Rectal smooth muscle tissue (tissue), 1 donor: Measurements from ENCODE around the gene DAZAP1.
"Not testable (repeated sequence)": the region's sequence is repeated elsewhere in the genome, so short reads cannot be mapped to it uniquely, and the experiment has no call there.

ENCODE experiments used
- H3K27ac ChIP-seq: one replicate; pipeline ENCODE4 v1.7.0; 2013; ENCODE audit warnings: low read depth, low read length, inconsistent platforms
- H3K27me3 ChIP-seq: one replicate; pipeline ENCODE4 v1.7.0; 2013; ENCODE audit warnings: low read length; ENCODE audit not compliant: control insufficient read depth, insufficient read depth
- H3K36me3 ChIP-seq: one replicate; pipeline ENCODE4 v1.7.0; 2013; ENCODE audit warnings: low read length; ENCODE audit not compliant: control insufficient read depth, insufficient read depth
- H3K4me1 ChIP-seq: one replicate; pipeline ENCODE4 v1.7.0; 2013; ENCODE audit warnings: low read length; ENCODE audit not compliant: control insufficient read depth, insufficient read depth
- H3K4me3 ChIP-seq: one replicate; pipeline ENCODE4 v1.7.0; 2013; ENCODE audit warnings: low read length
- H3K9ac ChIP-seq: one replicate; pipeline ENCODE4 v1.7.0; 2013; ENCODE audit warnings: low read length

Gene DAZAP1

GRCh38 chr19:1431759-1432506 lies 24.5 kb downstream of the DAZAP1 start:
- Histone ChIP-seq H3K27me3 (no peaks in the 10 kb centered on the region), H3K9ac (no peak overlapping the region), H3K4me3 (no peak overlapping the region), H3K36me3 (peaks cover 27% of the 10 kb centered on the region), H3K27ac (no peak overlapping the region), H3K4me1 (no peaks in the 10 kb centered on the region)

- Histone ChIP-seq H3K27ac (no peak overlapping the region), H3K36me3 (peaks cover 27% of the 10 kb centered on the region), H3K9ac (no peak overlapping the region), H3K4me1 (no peaks in the 10 kb centered on the region), H3K27me3 (no peaks in the 10 kb centered on the region), H3K4me3 (no peak overlapping the region)
Observed at GRCh38 chr19:1432507-1432887, 25.1 kb downstream of the DAZAP1 start.

- peaks cover 25% of the 10 kb centered on the region for H3K36me3 ChIP-seq
- H3K27ac ChIP-seq, result no peak overlapping the region
- H3K4me3 ChIP-seq, result no peak overlapping the region
- no peaks in the 10 kb centered on the region for H3K27me3 ChIP-seq
- no peak overlapping the region for H3K9ac ChIP-seq
- peaks cover 5% of the 10 kb centered on the region for H3K4me1 ChIP-seq
Observed at GRCh38 chr19:1433119-1434039, 26.0 kb downstream of the DAZAP1 start.

- Histone ChIP-seq H3K27ac (no peak overlapping the region), H3K9ac (no peak overlapping the region), H3K27me3 (no peaks in the 10 kb centered on the region), H3K36me3 (peaks cover 22% of the 10 kb centered on the region), H3K4me1 (peaks cover 5% of the 10 kb centered on the region), H3K4me3 (no peak overlapping the region)
Observed at GRCh38 chr19:1434040-1434366, 26.6 kb downstream of the DAZAP1 start.

- no peaks in the 10 kb centered on the region for H3K27me3 ChIP-seq
- H3K9ac ChIP-seq, result no peak overlapping the region
- no peak overlapping the region for H3K27ac ChIP-seq
- H3K4me3 ChIP-seq, result no peak overlapping the region
- H3K36me3 ChIP-seq, result peaks cover 20% of the 10 kb centered on the region
- peaks cover 5% of the 10 kb centered on the region for H3K4me1 ChIP-seq
Observed at GRCh38 chr19:1434577-1435060, 27.2 kb downstream of the DAZAP1 start.

- Histone ChIP-seq H3K36me3 (peaks cover 19% of the 10 kb centered on the region), H3K27ac (no peak overlapping the region)
Observed at GRCh38 chr19:1435378-1435989, 28.1 kb downstream of the DAZAP1 start.

GRCh38 chr19:1437609-1438008 lies 30.2 kb downstream of the DAZAP1 start:
- Histone ChIP-seq H3K27ac (no peak overlapping the region), H3K36me3 (peaks cover 18% of the 10 kb centered on the region), H3K4me1 (peaks cover 5% of the 10 kb centered on the region), H3K27me3 (no peaks in the 10 kb centered on the region), H3K9ac (no peak overlapping the region), H3K4me3 (peak overlapping the region; percentile 66)

More at GRCh38 chr19:1435378-1435989, 28.1 kb downstream of the DAZAP1 start:
- Histone ChIP-seq H3K4me3 (no peak overlapping the region), H3K27me3 (no peaks in the 10 kb centered on the region), H3K9ac (no peak overlapping the region), H3K4me1 (peaks cover 5% of the 10 kb centered on the region)

GRCh38 chr19:1438035-1438932 lies 30.9 kb downstream of the DAZAP1 start, which contains the start of gene RPS15:
TSS of gene RPS15 (plus strand) at chr19:1438396. CDS start at chr19:1438426, 30 bp downstream.
- Histone ChIP-seq H3K4me1 (peaks cover 5% of the 10 kb centered on the region), H3K27me3 (no peaks in the 10 kb centered on the region), H3K4me3 (peak within 1 kb of the TSS; percentile 96), H3K36me3 (peaks cover 18% of the 10 kb centered on the region), H3K27ac (peak within 1 kb of the TSS; percentile 92), H3K9ac (peak within 1 kb of the TSS; percentile 74)

- no peaks in the 10 kb centered on the region for H3K27me3 ChIP-seq
- peak overlapping the region; percentile 96 for H3K4me3 ChIP-seq
- H3K4me1 ChIP-seq, result peaks cover 5% of the 10 kb centered on the region
- H3K9ac ChIP-seq, result peak overlapping the region; percentile 74
- H3K27ac ChIP-seq, result no peak overlapping the region
- H3K36me3 ChIP-seq, result peaks cover 18% of the 10 kb centered on the region
Observed at GRCh38 chr19:1438933-1439354, 31.6 kb downstream of the DAZAP1 start.

GRCh38 chr19:1439525-1440417 lies 32.4 kb downstream of the DAZAP1 start:
- not testable (repeated sequence) for H3K27me3 ChIP-seq, H3K27ac ChIP-seq, H3K9ac ChIP-seq, H3K4me1 ChIP-seq
- Histone ChIP-seq H3K36me3 (peaks cover 12% of the 10 kb centered on the region), H3K4me3 (peak overlapping the region; percentile 96)

- H3K27ac ChIP-seq, result no peak overlapping the region
- no peak overlapping the region for H3K4me3 ChIP-seq
- no peak overlapping the region for H3K9ac ChIP-seq
- H3K36me3 ChIP-seq, result peaks cover 12% of the 10 kb centered on the region
- H3K27me3 ChIP-seq, result no peaks in the 10 kb centered on the region
- peaks cover 7% of the 10 kb centered on the region for H3K4me1 ChIP-seq
Observed at GRCh38 chr19:1440418-1440801, 33.0 kb downstream of the DAZAP1 start.
